Smooth muscle cell of bladder (primary cell): Measurements from ENCODE around the gene NAP1L2. TPM values are rescaled to one million over a fixed set of nuclear protein-coding genes. Genes with fewer than 3 reads are reported as not detected.

Experiments
- total RNA-seq: library from RNA; depleted of rRNA; stranded (reverse); fragments of >200 nt; gene quantifications from 2 replicates; pipeline ENCODE4 v1.2.3, GENCODE V29; 2014

Gene NAP1L2, protein sequence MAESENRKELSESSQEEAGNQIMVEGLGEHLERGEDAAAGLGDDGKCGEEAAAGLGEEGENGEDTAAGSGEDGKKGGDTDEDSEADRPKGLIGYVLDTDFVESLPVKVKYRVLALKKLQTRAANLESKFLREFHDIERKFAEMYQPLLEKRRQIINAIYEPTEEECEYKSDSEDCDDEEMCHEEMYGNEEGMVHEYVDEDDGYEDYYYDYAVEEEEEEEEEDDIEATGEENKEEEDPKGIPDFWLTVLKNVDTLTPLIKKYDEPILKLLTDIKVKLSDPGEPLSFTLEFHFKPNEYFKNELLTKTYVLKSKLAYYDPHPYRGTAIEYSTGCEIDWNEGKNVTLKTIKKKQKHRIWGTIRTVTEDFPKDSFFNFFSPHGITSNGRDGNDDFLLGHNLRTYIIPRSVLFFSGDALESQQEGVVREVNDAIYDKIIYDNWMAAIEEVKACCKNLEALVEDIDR
- total RNA-seq: 0.85 and 1.1 TPM in 2 replicates

DNA sequence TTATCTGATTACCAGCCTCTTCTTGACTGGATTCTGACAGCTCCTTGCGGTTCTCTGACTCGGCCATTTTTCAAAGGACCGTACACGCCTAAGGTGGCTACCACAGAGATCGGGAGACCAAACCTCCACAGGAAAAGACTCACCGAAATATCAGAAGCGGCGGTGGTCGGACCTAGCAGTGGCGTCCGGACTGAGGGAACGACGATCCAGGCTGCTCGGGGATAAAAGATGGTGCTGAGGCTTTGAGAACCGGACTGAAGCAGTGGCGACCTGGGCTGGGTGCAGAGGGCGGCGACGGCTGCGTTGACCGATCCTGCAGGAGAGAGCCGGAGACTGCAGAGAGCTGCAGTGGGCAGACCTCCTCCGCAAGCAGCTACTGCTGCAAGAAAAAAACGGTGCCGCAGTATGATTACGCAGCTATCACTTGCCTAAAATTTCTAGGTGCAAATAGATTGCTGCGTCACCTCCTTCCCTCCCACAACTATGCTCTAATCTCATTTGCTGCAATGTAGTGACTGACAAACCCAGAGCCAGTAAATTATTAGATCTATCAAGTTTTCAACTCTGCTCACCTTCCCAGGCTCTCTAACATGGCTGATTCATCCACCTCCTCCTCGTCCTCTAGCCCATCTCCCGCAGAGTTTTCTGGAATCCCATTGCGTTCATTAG is at the start of gene NAP1L2:
TSS of gene NAP1L2 (minus strand) at position 426 of the 669 bp plus-strand sequence. CDS start at position 67, 359 bp downstream.

Other genes with a start within 250 kb of the NAP1L2 start
- not detected in 2 replicates for gene PABPC1L2B, start 211.9 kb downstream of the NAP1L2 start, total RNA-seq
- gene PABPC1L2A, start 135.3 kb downstream of the NAP1L2 start, total RNA-seq: not detected in 2 replicates
- not detected in 2 replicates for gene CDX4, start 232.2 kb upstream of the NAP1L2 start, total RNA-seq